A204.1 (cell line): Measurements from ENCODE around the gene LDLRAD4.
"Not testable (repeated sequence)": the region's sequence is repeated elsewhere in the genome, so short reads cannot be mapped to it uniquely, and the experiment has no call there.

Experiments
- FAIRE-seq: peaks from 2 replicates; lab custom pipeline; 2012; peaks lifted over from hg19 to GRCh38; lab: Jason Lieb, UNC

The LDLRAD4 gene

GRCh38 chr18:13338318-13338717, 119.8 kb downstream of the LDLRAD4 start:
- FAIRE-seq, result no peak

- no peak for FAIRE-seq
These were observed 121.1 kb downstream of the LDLRAD4 start for GRCh38 chr18:13339653-13340052.

DNA sequence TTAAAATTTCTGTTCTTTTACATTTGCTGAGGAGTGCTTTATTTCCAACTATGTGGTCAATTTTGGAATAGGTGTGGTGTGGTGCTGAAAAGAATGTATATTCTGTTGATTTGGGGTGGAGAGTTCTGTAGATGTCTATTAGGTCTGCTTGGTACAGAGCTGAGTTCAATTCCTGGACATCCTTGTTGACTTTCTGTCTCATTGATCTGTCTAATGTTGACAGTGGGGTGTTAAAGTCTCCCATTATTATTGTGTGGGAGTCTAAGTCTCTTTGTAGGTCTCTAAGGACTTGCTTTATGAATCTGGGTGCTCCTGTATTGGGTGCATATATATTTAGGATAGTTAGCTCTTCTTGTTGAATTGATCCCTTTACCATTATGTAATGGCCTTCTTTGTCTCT, 127.9 kb downstream of the LDLRAD4 start:
- FAIRE-seq, result not testable (repeated sequence)

DNA sequence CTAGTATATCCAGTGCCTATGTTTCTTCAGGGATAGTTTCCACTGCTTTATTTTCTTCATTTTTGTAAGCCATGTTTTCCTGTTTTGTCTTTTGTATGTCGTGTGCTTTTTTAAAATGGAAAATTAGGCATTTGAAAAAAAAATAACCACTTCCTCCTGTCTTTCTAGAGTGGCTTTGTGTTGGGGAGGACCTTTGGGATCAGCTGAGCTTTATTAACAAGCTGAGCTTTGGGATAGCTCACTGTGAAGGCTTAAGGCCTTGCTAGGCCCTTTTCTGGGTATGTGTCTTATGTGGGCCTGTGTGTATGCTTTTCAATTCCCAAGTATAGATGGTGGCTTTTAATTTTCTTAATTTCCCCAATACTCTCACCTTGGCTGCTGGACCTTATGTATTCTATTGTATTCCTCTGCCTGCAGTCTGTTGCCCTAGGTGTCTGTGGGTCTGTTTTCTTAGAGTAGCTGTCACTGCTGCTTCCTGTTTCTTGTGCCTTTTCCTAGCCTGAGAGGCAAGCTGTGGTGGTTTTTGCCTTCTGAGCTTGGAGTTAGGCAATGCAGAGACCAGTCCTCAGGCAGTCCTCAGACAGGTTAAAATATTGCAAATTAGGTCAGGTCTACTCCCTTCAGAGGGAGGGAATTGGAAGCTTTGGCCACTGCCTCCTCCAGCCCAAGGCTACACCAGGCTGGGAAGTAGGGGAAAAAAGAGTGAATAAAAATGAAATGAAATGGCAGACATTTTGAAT, 134.7 kb downstream of the LDLRAD4 start:
- FAIRE-seq, result no peak

DNA sequence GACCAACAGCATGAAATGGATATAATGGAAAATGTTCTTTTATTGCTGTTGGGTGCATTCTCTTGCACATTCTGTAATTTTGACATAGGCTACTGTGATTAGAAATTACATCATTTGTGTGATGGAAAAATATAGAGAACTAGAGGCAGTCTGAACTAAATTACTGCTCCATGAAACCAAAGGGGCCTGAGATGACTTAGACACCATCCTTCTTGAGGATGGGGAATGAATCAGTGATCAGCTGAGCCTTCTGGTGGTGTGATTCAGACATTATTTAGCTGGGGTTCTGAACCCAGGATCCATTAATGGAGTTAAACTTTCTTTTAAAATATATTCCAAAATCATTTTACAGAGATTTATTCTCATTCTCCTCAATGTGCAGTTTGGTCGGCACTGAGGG, 135.8 kb downstream of the LDLRAD4 start:
- no peak for FAIRE-seq

GRCh38 chr18:13356032-13356431, 137.5 kb downstream of the LDLRAD4 start:
- FAIRE-seq, result no peak

GRCh38 chr18:13357289-13357688, 138.7 kb downstream of the LDLRAD4 start:
- no peak for FAIRE-seq

DNA sequence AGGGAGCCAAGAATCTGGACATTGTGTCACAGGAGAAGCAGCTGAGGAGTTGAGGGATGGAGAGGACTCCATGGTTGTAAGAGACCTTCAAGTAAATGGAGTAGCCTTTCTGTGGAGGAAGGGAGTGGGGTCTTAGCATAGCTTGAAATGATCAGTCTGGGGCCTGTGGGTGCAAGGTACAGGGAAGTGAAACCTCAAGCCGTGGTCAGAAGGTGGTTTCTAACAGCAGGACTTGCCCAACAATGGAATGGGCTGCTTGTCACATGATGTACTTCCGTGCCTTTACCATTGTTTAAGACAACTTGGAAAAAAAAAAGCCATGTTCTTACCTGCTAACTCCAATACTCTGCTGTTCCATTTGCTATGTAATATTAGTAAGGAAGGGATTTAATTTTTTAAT, 140.7 kb downstream of the LDLRAD4 start:
- no peak for FAIRE-seq

DNA sequence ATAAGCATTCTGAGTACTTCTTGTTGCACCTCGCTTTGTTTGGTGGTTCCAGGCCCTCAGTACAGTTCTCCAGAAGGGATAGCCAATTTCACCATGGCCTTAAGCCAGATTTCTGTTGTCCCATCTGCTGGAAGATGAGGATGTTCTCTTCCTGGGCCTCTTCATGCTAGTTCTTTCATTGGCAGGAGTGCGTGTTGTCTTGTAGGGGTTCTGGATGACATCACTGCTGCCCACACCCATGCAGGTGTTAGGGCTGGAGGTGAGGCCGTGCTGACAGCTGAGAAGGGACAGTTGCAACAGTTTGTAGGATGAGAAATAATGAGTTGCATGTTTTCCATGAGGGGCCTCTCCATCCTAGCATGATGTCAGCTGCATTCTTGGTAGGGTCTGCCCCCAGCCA, 142.9 kb downstream of the LDLRAD4 start:
- no peak for FAIRE-seq

DNA sequence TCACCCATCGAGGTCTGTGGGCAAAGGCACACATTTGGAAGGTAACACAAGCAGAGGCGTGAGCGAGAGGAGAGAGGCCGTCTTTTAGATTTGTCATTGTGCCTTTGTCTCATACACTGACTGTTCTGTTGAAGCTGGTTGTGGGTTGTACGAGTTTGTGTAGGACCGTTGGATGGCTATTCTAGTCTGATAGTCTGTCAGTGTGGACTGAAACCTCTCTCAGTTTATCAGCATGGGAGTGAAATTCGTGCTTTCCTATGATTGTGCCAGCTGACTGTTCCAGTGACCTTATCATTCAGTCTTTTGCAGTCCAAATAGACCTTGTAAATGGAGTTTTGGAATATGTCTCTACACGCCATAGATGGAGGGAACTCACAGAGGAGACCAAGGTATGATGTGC, 143.5 kb downstream of the LDLRAD4 start:
- FAIRE-seq, result no peak

GRCh38 chr18:13362607-13363006, 144.0 kb downstream of the LDLRAD4 start:
- no peak for FAIRE-seq

DNA sequence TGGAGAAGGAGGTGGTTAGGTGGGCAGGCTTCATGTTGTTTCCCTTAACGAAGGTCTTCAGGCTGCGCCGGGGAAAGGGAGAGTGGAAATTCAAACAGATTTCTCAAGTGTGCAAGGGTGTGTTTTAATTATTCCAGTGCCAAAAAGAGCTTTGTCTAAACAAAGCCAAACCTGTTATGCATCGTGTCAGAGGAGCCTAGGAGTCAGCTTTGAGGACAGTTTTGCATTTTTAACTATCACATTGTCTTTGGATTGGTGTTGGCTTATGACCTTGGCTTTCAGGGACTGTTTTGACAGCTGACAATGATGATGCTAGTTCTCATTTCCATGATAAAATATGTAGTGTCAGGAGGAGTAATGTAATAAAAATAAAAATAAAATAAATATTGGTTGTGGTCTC, 144.8 kb downstream of the LDLRAD4 start:
- FAIRE-seq, result no peak

DNA sequence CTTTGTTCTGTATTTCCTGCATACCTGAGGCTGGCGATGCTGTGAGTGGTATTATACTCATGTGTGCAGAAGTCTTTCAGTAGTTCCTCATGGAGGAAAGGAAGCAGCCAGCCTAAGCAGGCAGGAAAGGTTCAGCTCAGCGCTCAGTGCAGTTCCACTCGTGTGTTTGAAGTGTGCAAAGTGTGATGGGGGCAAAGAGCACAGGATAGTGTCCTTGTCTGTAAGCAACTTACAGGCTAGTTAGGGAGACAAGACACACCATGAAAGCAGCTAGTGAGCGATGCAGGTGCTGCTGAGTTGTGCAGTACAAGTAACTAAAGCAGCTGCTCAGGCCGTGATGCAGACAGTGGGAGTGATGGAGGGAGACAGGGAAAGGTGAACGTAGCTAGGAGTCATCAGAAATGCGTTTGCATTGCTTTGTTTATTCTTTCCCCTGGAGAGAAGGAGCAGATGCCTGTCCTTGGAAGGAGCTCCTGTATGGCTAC, 146.2 kb downstream of the LDLRAD4 start:
- FAIRE-seq, result no peak

DNA sequence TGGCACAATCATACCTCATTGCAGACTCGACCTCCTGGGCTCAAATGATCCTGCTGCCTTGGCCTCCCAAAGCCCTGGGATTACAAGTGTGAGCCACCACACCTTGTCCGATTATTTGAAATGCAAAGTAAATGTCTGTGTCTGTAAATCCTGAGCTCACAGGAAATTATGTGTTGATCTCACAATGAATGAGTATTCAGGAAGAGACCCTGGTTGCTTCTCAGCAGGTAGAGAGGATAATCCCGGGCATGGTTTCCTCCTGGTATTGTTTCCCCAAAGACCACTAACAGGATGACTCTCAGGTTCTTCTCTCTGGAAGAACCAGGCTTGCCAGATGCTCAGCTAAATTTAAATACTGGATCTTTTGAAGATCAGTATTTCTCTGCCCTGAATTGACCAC, 147.6 kb downstream of the LDLRAD4 start:
- no peak for FAIRE-seq

DNA sequence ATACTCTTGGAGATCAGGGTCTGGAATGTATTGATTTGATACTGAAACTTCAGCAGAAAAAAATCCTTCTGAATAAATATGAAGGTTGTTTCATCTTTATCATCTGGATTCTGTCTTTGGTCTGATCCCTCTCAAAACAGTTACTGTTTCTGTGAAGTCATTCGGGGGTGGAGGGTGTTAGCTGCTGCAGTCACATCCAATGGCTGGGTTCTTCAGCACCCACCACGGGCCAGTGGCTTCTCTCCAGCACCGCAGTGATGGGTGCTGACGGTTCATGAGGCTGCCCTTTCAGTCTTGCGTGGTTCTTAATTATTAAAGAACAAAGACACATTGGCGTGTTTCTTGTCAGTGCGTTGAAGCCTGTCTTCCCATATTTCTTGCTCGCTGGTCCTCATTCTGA, 148.0 kb downstream of the LDLRAD4 start:
- FAIRE-seq, result no peak

- FAIRE-seq, result no peak
These were observed 148.7 kb downstream of the LDLRAD4 start for GRCh38 chr18:13366962-13367892.

DNA sequence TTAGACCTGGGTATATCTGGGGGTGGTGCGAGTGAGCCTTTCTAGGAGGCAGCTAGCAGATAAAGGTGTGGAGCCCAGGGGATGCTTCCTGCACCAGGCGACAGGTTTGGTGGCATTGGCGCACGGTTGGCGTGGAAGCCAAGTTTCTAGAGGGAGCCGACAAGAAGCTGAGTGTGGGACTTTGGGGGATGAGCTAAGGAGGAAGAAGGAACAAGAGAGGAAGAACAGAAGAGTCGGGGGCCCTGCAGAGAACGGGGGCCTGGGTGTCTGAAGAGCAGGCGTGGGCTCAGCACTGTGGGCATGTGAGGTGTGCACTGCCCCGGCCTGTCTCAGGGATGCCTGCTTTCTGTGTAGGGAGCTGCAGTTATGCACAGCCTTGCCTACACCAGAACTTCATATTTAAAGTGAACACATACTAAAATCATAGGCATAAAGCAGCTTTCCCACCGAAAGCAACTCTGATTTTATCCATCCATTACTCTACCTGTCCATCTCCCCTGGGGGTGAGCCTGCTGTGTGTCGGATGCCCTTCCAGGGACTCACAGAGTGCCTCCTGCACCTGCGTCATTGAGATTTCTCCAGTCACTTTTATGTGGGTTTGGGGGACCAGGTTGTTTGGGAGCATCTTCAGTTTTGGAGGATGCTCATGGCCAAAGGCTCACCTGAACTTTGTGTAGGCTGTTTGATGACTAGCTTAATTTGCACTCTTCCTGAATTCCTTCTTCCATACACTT, 149.7 kb downstream of the LDLRAD4 start:
- FAIRE-seq, result no peak

DNA sequence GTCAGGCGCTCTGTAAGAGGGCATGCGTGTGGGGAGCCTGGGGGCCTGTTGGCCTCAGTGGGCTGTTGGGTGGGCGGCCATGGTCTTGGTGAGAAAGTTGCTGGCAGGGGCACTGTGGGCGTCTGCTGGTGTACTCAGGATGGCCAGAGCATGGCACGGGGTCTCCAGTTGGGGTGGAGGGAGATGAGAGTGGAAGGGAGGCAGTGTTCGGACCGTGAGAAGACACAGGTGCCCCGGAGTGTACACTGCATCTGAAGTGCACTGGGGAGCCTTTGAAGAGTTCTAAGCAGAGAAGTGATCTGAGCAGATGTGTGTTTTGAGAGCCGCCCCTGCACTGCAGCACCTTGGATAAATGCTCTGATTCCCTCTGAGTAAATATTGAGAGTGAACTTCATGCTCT, 150.8 kb downstream of the LDLRAD4 start:
- FAIRE-seq, result no peak

DNA sequence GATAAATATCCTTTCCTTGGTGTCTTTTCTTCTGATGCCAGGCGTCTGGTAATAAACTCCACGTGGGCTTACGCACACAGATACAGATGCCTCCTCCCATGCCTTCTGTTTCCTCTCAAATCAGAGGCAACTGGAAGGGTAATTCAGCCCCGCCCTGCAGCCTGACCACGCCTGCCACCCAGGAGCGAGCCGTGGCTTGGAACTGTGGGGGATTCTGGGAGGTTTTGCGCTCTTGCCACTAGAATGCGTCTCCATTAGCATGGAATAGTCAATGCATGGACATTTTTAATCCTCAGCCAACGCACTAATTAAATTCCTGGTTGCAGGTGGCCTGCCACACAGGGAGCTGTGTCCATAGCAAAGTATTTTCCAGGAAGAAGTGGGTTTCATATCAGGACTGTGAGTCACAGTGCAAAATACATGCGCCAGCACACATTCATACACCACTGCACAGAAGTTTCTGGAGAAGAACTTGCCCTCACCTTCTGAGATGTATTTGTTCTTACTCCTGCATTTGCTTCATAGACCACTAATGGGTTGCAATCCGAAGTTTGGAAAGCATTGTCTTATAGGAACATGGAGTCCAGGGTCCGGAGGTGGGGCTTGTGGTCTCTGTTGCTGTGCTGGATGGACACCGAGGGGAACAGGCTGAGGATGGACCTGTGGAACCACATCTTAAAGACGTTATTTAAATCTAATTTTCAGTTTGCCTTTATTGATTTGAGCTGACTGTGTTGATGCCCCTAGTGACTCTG, 151.4 kb downstream of the LDLRAD4 start:
- no peak for FAIRE-seq

DNA sequence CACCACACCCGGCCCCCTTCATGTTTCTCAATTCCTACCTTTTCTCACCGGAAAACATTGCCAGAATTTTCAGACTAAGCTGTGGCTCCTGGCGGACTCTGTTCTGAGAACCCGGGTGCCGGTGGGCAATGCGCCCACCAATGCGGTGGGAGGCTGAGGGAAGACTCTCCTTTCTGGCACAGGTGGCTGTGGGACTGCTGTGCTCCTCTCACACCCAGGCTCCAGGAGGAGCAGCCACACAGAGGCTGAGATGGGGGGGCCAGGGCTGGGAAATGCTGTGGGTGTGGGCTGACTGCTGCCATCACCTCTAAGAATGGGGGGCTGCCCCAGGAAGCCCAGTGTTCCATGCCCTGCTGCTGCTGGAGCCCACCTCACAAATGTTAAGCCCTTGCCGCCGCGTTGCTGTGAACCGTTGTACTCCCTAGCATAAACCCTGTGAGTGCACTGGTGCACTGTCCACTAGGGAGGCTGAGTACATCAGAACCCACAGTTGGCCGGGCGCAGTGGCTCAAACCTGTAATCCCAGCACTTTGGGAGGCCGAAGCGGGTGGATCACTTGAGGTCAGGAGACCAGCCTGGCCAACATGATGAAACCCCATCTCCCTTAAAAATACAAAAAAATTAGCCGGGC, 152.6 kb downstream of the LDLRAD4 start:
- FAIRE-seq, result no peak

- FAIRE-seq, result no peak
These were observed 153.3 kb downstream of the LDLRAD4 start for GRCh38 chr18:13371689-13372418.
